ENCODE measurements around the gene SLC16A3. TPM values are rescaled to one million over a fixed set of nuclear protein-coding genes. Genes with fewer than 3 reads are reported as not detected.

Gene SLC16A3
- total and polyA plus RNA-seq, 2 donors (not counting 3 experiments of a cell fraction or from before 2014, with no cell fraction given) = 95.9 to 171 TPM

DNA sequence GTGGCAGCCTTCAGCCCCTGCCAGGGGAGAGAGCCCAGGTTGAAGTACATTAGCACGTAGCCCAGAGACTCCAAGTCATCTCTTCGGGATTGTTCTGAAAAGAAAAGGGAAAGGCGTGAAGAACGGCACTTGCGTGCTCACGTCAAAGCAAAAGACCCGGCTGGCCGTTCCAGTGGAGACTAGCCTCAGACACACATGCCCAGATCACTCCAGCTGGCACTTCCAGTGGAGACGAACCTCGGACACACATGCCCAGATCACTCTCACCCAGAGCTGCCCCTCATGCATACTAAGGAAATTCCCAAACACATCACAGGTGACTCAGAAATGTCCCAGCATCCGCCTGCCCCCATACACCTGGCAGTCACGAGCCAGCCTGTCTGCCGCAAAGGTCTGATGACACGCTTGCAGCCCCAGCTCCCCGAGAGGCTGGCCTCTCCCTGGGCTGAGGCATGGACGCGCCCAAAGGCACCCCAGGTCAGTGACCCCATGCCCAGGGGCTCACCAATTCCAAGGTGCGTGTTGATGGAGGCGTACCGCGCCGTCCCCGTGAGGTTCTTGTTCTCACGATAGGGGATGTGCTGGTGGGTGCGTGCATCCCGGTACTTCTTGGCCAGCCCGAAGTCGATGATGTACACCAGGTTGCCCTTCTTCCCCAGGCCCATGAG is 23.8 kb downstream of the SLC16A3 start:
- no peaks in the 10 kb centered on the region for H4K20me1 ChIP-seq (replicated peaks; ENCODE audit: control insufficient read depth, extremely low read depth, insufficient read depth, low read length)
- intact Hi-C loops (cut with micrococcal nuclease) = no loop called here
- FAIRE-seq = no peak

More for the DNA sequence above, 23.8 kb downstream of the SLC16A3 start:
- Histone ChIP-seq H3K4me3 (replicated peaks in 1 of 3; ENCODE audit: insufficient read depth in 1 of 3, low read depth in 1 of 3, low read length in 3 of 3) (no peak overlapping the region), H3K4me1 (ENCODE audit: control insufficient read depth, extremely low read depth, insufficient read depth, low read length) (peaks cover 3% of the 10 kb centered on the region), H3K27me3 (ENCODE audit: control insufficient read depth in 2 of 2, insufficient read depth in 2 of 2, low read length in 2 of 2) (no peaks in the 10 kb centered on the region), H3K36me3 (ENCODE audit: control insufficient read depth in 2 of 2, extremely low read depth in 1 of 2, insufficient read depth in 2 of 2, low read length in 2 of 2) (peaks cover 30 to 66% of the 10 kb centered on the region in 2 experiments), H3K9me3 (replicated peaks; ENCODE audit: control insufficient read depth, insufficient read depth, low read length) (no peaks in the 10 kb centered on the region), H3K27ac (ENCODE audit: insufficient read depth, low read depth, low read length) (no peak overlapping the region), H2AFZ (ENCODE audit: low read depth, low read length) (no peak overlapping the region), H3K79me2 (ENCODE audit: control insufficient read depth, insufficient read depth, low read length) (peaks cover 57% of the 10 kb centered on the region), H3K9me1 (replicated peaks; ENCODE audit: control insufficient read depth, extremely low read depth, insufficient read depth, low read length) (no peaks in the 10 kb centered on the region), H3K4me2 (ENCODE audit: insufficient read depth, low read length) (no peak overlapping the region), H3K9ac (replicated peaks; ENCODE audit: extremely low read depth, insufficient read depth, low read length) (no peak overlapping the region)
- no peak for DNase-seq (ENCODE audit: low read depth, low spot score)
- ChIA-PET POLR2A (no interaction called here), CTCF (no interaction called here)
- dilution Hi-C loops (cut with MboI; ENCODE audit: extremely low pct_ligation_motif_present, low sequenced_read_pairs) = no loop called here
- BruUV-seq (replicated peaks) = TSS peak; percentile 13
- TF ChIP-seq, protein P1, sequence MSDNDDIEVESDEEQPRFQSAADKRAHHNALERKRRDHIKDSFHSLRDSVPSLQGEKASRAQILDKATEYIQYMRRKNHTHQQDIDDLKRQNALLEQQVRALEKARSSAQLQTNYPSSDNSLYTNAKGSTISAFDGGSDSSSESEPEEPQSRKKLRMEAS (IDR thresholded peaks at IDR 0.05; ENCODE audit: insufficient read depth, insufficient read length) = no peak
- TF ChIP-seq EZH2 (IDR thresholded peaks at IDR 0.05; ENCODE audit: borderline replicate concordance, low read depth, low read length, severe bottlenecking) (no peak), POLR2A (IDR thresholded peaks at IDR 0.05; ENCODE audit: low read depth, low read length) (no peak), FOS (IDR thresholded peaks at IDR 0.05; ENCODE audit: borderline replicate concordance, insufficient read depth, low read length) (no peak), CTCF (IDR thresholded peaks at IDR 0.05; ENCODE audit: extremely low read depth in 1 of 2, insufficient read depth in 1 of 2, low read depth in 1 of 2, low read length in 2 of 2) (no peak), GATA2 (IDR thresholded peaks at IDR 0.05; ENCODE audit: insufficient read depth, insufficient read length, low read depth, low read length) (no peak), POLR2AphosphoS5 (IDR thresholded peaks at IDR 0.05; ENCODE audit: insufficient read depth, low read depth, low read length) (no peak), JUN (IDR thresholded peaks at IDR 0.05; ENCODE audit: borderline replicate concordance, insufficient read depth, insufficient read length, low read depth) (no peak), MYC (IDR thresholded peaks at IDR 0.05; ENCODE audit: low read depth, low read length) (no peak)
